Astrocyte of the spinal cord (primary cell): ENCODE results near the gene NDUFAF2.

Experiments
- DNase-seq: peaks from one replicate; pipeline ENCODE4 v3.0.0; 2011; ENCODE audit warnings: low read depth, low spot score
- H3K4me3 ChIP-seq: 2 replicates; pipeline ENCODE4 v1.5.1; 2011; ENCODE audit warnings: low read depth, mild to moderate bottlenecking, low read length, moderate library complexity
- in situ Hi-C: cut with HindIII; loops from 2 replicates; pipeline ENCODE4 v1.10.0; 2017; ENCODE audit warnings: low sequenced_read_pairs
- TF ChIP-seq, protein P1 (sequence below): IDR thresholded peaks from 2 replicates; pipeline ENCODE4 v1.5.1; 2012; ENCODE audit warnings: low read depth, mild to moderate bottlenecking, low read length, inconsistent platforms

The NDUFAF2 gene

DNA sequence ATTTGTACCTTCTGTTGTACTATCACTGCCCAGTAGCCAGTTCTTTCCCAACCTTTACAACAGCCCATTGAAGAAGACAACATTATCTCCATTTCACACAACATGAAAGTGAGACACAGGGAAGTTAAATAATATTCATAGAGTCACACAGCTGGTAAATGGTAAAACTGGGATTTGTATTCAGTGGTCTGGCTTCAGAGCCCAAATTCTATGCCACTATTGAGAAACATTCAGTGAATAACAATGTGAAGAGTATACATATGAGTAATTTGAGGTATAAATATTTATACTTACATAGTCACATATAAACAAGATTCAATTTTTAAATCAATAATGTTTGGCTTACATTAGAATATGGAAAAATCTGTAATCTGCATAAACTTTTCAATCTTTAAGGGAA lies 203.5 kb downstream of the NDUFAF2 start:
- DNase-seq: no peak
- in situ Hi-C loops: no loop called here
- no peak overlapping the region for H3K4me3 ChIP-seq
- TF ChIP-seq, protein P1, sequence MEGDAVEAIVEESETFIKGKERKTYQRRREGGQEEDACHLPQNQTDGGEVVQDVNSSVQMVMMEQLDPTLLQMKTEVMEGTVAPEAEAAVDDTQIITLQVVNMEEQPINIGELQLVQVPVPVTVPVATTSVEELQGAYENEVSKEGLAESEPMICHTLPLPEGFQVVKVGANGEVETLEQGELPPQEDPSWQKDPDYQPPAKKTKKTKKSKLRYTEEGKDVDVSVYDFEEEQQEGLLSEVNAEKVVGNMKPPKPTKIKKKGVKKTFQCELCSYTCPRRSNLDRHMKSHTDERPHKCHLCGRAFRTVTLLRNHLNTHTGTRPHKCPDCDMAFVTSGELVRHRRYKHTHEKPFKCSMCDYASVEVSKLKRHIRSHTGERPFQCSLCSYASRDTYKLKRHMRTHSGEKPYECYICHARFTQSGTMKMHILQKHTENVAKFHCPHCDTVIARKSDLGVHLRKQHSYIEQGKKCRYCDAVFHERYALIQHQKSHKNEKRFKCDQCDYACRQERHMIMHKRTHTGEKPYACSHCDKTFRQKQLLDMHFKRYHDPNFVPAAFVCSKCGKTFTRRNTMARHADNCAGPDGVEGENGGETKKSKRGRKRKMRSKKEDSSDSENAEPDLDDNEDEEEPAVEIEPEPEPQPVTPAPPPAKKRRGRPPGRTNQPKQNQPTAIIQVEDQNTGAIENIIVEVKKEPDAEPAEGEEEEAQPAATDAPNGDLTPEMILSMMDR: no peak

DNA sequence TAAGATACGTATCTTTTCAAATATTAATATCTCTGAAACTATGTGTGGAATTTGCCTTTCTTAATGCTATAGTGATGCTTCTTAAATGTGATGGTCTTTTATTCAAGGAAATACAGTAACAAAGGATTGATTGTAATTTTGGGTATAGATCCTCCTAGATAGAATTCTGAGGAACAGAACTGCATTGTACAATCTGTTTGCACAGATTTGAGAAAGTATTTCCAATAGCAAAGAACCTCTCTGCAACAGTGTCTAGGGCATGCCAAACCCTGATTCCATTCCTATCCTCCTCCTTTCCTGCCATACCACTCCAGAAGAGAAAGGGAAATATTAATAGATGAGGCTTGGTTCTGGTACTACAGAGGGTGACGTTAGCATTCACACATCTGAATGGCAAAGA lies 206.9 kb downstream of the NDUFAF2 start:
- in situ Hi-C loops: no loop called here
- H3K4me3 ChIP-seq: no peak overlapping the region

DNA sequence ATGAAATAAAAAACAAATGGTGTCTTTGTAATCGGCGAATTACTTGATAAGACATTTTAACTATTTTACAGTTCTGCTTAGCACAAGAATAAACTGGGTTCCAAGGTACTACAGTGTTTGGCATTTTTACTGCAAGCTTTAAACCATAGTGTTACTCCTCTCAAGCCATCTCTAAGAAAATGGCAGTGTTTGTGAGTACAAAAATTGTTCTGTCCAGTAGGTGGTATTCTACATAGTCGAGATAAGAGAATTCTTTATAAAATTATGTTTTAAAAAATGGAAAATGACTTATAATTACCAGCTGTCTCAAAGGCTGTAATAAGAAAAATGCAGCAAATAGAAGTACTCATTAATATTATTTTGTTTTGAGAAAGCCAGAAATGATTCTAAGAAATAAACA lies 214.1 kb downstream of the NDUFAF2 start:
- DNase-seq: no peak
- in situ Hi-C loops: no loop called here
- TF ChIP-seq, protein P1: no peak
- H3K4me3 ChIP-seq: no peak overlapping the region

More for the DNA sequence above, 206.9 kb downstream of the NDUFAF2 start:
- DNase-seq: no peak
- TF ChIP-seq, protein P1: no peak

DNA sequence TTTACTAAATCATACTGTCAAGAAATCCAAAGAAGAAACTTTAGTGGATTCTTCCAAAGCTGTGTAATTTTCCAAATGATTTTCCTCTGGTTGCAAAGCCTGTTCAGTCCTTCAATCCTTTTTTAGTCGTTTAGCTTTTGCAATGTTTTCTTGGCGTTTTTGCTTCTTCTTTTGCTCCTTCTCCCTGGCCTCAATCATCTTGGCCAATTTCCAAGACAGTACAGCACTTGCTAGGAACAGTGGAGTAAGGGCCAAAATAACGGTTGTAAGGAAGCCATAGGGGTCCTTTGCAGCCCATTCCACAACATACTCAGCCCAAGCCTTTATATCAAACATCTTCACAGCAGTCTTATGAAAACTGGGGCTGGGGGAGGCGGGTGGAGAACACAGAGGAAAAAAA lies 214.8 kb downstream of the NDUFAF2 start:
- in situ Hi-C loops: no loop called here
- no peak overlapping the region for H3K4me3 ChIP-seq
- no peak for DNase-seq
- TF ChIP-seq, protein P1: no peak

DNA sequence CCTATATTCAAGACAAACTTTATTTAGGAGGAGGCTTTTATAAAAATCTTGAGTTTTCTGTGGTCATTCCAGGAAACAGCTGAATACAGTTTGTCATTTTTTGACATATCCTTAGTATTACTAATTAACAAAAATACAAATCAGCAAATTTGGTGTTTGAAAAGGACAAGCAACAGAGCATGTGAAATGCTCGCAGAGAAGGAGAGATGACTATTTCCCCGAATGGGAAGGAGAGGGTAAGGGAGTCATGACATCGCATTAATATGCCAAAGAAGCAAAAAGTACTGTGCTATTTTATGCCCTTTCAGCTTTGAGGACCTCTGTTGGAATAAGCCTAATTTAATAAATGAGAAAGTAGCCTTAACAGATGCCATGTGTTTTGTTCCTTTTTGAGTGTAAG lies 215.5 kb downstream of the NDUFAF2 start:
- no peak for DNase-seq
- no peak overlapping the region for H3K4me3 ChIP-seq
- TF ChIP-seq, protein P1: no peak
- in situ Hi-C loops: no loop called here

DNA sequence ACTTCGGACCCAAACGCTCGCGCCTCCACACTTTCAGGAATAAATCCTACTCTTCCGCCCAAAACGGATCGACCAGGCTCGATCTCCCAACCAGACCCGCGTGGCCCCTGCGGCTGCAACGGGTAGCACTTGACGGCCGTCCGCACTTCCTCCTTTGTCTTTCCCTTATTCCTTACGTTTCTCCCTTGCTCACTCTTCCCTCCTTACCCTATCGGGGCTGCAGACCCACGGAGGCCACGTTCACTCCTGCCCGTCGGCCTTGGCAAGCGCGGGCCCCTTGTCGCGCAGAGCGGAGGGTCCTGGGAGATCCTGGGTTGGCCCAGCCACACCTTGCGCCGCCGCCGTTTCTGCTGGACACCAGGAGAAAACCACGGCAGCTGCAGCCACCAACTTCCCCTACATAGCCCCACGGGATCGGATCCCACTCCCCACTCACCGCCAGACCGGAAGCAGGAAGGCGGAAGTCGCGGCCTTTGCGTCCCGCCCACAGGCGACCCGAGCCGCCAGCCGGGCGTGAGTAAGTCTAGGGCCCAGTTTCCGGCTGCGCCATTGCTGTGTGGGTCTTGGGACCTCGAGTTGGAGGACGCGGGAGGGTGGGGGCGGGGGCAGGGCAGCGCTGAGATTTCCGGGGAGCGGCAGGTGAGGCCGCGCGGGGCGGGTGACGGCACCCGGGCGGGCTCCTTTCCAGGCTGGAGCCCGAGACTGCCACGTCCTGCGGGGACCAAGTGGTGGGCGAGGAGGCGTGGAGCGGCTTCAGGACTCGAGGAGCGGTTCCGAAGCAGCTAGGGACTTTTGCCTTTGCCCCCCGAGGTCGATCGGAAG lies 217.2 kb downstream of the NDUFAF2 start, which contains the start of gene SMIM15:
Gene SMIM15, minus strand, starts transcription at position 459 of the 822 bp plus-strand sequence. CDS start 2,297 bp downstream, outside the sequence.
- in situ Hi-C loops: no loop called here

More for the DNA sequence above, 217.2 kb downstream of the NDUFAF2 start, which contains the start of gene SMIM15:
- H3K4me3 ChIP-seq: peak within 1 kb of the TSS; percentile 91
- TF ChIP-seq, protein P1: no peak
- peak; percentile 89 for DNase-seq
